ENCODE results near the gene SCTR. TPM values are rescaled to one million over a fixed set of nuclear protein-coding genes. Genes with fewer than 3 reads are reported as not detected.

The SCTR gene
- total RNA-seq, 8 experiments from 2014 or later: 0.05 to 0.84 (median 0.35) TPM; not detected in 4

GRCh38 chr2:119475225-119475856, 48.9 kb downstream of the SCTR start:
- no peak for ATAC-seq (replicated peaks in 6 of 8)
- no peaks in the 10 kb centered on the region for H3K4me1 ChIP-seq (replicated peaks in 1 of 2)
- in situ Hi-C loops (cut with MboI; ENCODE audit: low pct_unique_long_range_greater_than_20kb in 2 of 9, low sequenced_read_pairs in 9 of 9, unreplicated experiment in 9 of 9): loop anchor here in 2 of 9 experiments (5.0 to 10.0 kb wide), 2 partner anchors 63 to 71 kb away; no protein-coding TSS in a partner anchor
- H3K27ac ChIP-seq: no peak overlapping the region
- 0 to 100% (median 58%) methylated on average over 1 to 7 of the region's 9 CpGs; no CpG with 5 or more reads in 2 of the 10 experiments for WGBS, 10 experiments
- no peak overlapping the region for H3K4me3 ChIP-seq

GRCh38 chr2:119474371-119475224, 49.7 kb downstream of the SCTR start:
- Histone ChIP-seq H3K4me1 (replicated peaks in 1 of 2) (no peaks in the 10 kb centered on the region), H3K27ac (no peak overlapping the region), H3K4me3 (no peak overlapping the region)
- 69 to 90% (median 85%) methylated on average over 2 to 6 of the region's 17 CpGs; no CpG with 5 or more reads in 5 of the 10 experiments for WGBS, 10 experiments
- in situ Hi-C loops (cut with MboI; ENCODE audit: low pct_unique_long_range_greater_than_20kb in 2 of 9, low sequenced_read_pairs in 9 of 9, unreplicated experiment in 9 of 9): loop anchor here in 2 of 9 experiments (5.0 to 10.0 kb wide), 2 partner anchors 62 to 70 kb away; no protein-coding TSS in a partner anchor
- ATAC-seq (replicated peaks in 6 of 8): no peak

- ATAC-seq (replicated peaks in 6 of 8): no peak
- no peak overlapping the region for H3K4me3 ChIP-seq
- WGBS, 10 experiments: 52 to 93% (median 60%) methylated on average over 1 to 6 of the region's 16 CpGs; no CpG with 5 or more reads in 7 of the 10 experiments
- H3K4me1 ChIP-seq (replicated peaks in 1 of 2): no peaks in the 10 kb centered on the region
- H3K27ac ChIP-seq: no peak overlapping the region
- in situ Hi-C loops (cut with MboI; ENCODE audit: low pct_unique_long_range_greater_than_20kb in 2 of 9, low sequenced_read_pairs in 9 of 9, unreplicated experiment in 9 of 9): loop anchor here in 1 of 9 experiments (10.0 kb wide), 1 partner anchor 69 kb away; no protein-coding TSS in a partner anchor
Measured at GRCh38 chr2:119473621-119474370, 50.5 kb downstream of the SCTR start.

GRCh38 chr2:119472749-119473148, 51.5 kb downstream of the SCTR start:
- ATAC-seq (replicated peaks in 6 of 8): no peak
- 50 to 97% (median 94%) methylated on average over 2 to 7 of the region's 8 CpGs for WGBS, 10 experiments
- Histone ChIP-seq H3K4me1 (replicated peaks in 1 of 2) (no peaks in the 10 kb centered on the region), H3K27ac (no peak overlapping the region), H3K4me3 (no peak overlapping the region)
- in situ Hi-C loops (cut with MboI; ENCODE audit: low pct_unique_long_range_greater_than_20kb in 2 of 9, low sequenced_read_pairs in 9 of 9, unreplicated experiment in 9 of 9): loop anchor here in 1 of 9 experiments (10.0 kb wide), 1 partner anchor 68 kb away; no protein-coding TSS in a partner anchor

GRCh38 chr2:119469661-119470297, 54.5 kb downstream of the SCTR start:
- H3K27ac ChIP-seq: no peak overlapping the region
- WGBS, 10 experiments: 0 to 51% (median 0%) methylated on average over 1 to 2 of the region's 2 CpGs; no CpG with 5 or more reads in 1 of the 10 experiments
- ATAC-seq (replicated peaks in 6 of 8): peak in 1 of 8 experiments; percentile 76
- no peaks in the 10 kb centered on the region for H3K4me1 ChIP-seq (replicated peaks in 1 of 2)
- in situ Hi-C loops (cut with MboI; ENCODE audit: low pct_unique_long_range_greater_than_20kb in 2 of 9, low sequenced_read_pairs in 9 of 9, unreplicated experiment in 9 of 9): loop anchor here in 1 of 9 experiments (10.0 kb wide), 1 partner anchor 65 kb away; no protein-coding TSS in a partner anchor
- H3K4me3 ChIP-seq: no peak overlapping the region

- Histone ChIP-seq H3K27ac (no peak overlapping the region), H3K4me1 (replicated peaks in 1 of 2) (no peaks in the 10 kb centered on the region), H3K4me3 (no peak overlapping the region)
- ATAC-seq (replicated peaks in 6 of 8): no peak
- in situ Hi-C loops (cut with MboI; ENCODE audit: low pct_unique_long_range_greater_than_20kb in 2 of 9, low sequenced_read_pairs in 9 of 9, unreplicated experiment in 9 of 9): no loop called here
- WGBS, 10 experiments: 0 to 74% (median 63%) methylated on average over 1 to 5 of the region's 6 CpGs; no CpG with 5 or more reads in 5 of the 10 experiments
Measured at GRCh38 chr2:119469131-119469530, 55.2 kb downstream of the SCTR start.

GRCh38 chr2:119468154-119468955, 55.9 kb downstream of the SCTR start:
- Histone ChIP-seq H3K4me3 (no peak overlapping the region), H3K27ac (no peak overlapping the region), H3K4me1 (replicated peaks in 1 of 2) (no peaks in the 10 kb centered on the region)
- in situ Hi-C loops (cut with MboI; ENCODE audit: low pct_unique_long_range_greater_than_20kb in 2 of 9, low sequenced_read_pairs in 9 of 9, unreplicated experiment in 9 of 9): no loop called here
- peak in 1 of 8 experiments; percentile 33 for ATAC-seq (replicated peaks in 6 of 8)
- WGBS, 10 experiments: 0 to 89% (median 82%) methylated on average over 1 to 3 of the region's 3 CpGs; no CpG with 5 or more reads in 3 of the 10 experiments

GRCh38 chr2:119466373-119466772, 57.9 kb downstream of the SCTR start:
- Histone ChIP-seq H3K27ac (no peak overlapping the region), H3K4me1 (replicated peaks in 1 of 2) (no peaks in the 10 kb centered on the region), H3K4me3 (no peak overlapping the region)
- WGBS, 10 experiments: 0 to 100% (median 71%) methylated on average over 1 to 4 of the region's 4 CpGs; no CpG with 5 or more reads in 1 of the 10 experiments
- in situ Hi-C loops (cut with MboI; ENCODE audit: low pct_unique_long_range_greater_than_20kb in 2 of 9, low sequenced_read_pairs in 9 of 9, unreplicated experiment in 9 of 9): no loop called here
- ATAC-seq (replicated peaks in 6 of 8): no peak

- in situ Hi-C loops (cut with MboI; ENCODE audit: low pct_unique_long_range_greater_than_20kb in 2 of 9, low sequenced_read_pairs in 9 of 9, unreplicated experiment in 9 of 9): no loop called here
- no peak overlapping the region for H3K4me3 ChIP-seq
- no peaks in the 10 kb centered on the region for H3K4me1 ChIP-seq (replicated peaks in 1 of 2)
- H3K27ac ChIP-seq: no peak overlapping the region
- WGBS, 10 experiments: 62 to 100% (median 84%) methylated on average over 1 to 8 of the region's 11 CpGs; no CpG with 5 or more reads in 5 of the 10 experiments
- ATAC-seq (replicated peaks in 6 of 8): no peak
Measured at GRCh38 chr2:119465687-119466086, 58.6 kb downstream of the SCTR start.

- in situ Hi-C loops (cut with MboI; ENCODE audit: low pct_unique_long_range_greater_than_20kb in 2 of 9, low sequenced_read_pairs in 9 of 9, unreplicated experiment in 9 of 9): no loop called here
- H3K27ac ChIP-seq: no peak overlapping the region
- H3K4me3 ChIP-seq: no peak overlapping the region
- 40 to 93% (median 43%) methylated on average over 1 to 4 of the region's 4 CpGs; no CpG with 5 or more reads in 6 of the 10 experiments for WGBS, 10 experiments
- no peaks in the 10 kb centered on the region for H3K4me1 ChIP-seq (replicated peaks in 1 of 2)
- peak in 3 of 8 experiments; percentile 57 to 95 (median 82) for ATAC-seq (replicated peaks in 6 of 8)
Measured at GRCh38 chr2:119464981-119465380, 59.3 kb downstream of the SCTR start.

GRCh38 chr2:119463990-119464389, 60.3 kb downstream of the SCTR start:
- WGBS, 10 experiments: 63 to 100% (median 94%) methylated on average over 2 to 6 of the region's 9 CpGs; no CpG with 5 or more reads in 4 of the 10 experiments
- in situ Hi-C loops (cut with MboI; ENCODE audit: low pct_unique_long_range_greater_than_20kb in 2 of 9, low sequenced_read_pairs in 9 of 9, unreplicated experiment in 9 of 9): no loop called here
- Histone ChIP-seq H3K27ac (no peak overlapping the region), H3K4me3 (no peak overlapping the region), H3K4me1 (replicated peaks in 1 of 2) (no peaks in the 10 kb centered on the region)
- ATAC-seq (replicated peaks in 6 of 8): no peak
